Ramos (cell line): ENCODE data around the gene KLRF2.

ENCODE experiments used
- in situ Hi-C: fragments of 300-500 bp; cut with MboI; formaldehyde crosslinking; loops from one replicate; pipeline ENCODE4 v1.14.3; 2022; ENCODE audit warnings: low sequenced_read_pairs; ENCODE audit not compliant: unreplicated experiment

Gene KLRF2

DNA sequence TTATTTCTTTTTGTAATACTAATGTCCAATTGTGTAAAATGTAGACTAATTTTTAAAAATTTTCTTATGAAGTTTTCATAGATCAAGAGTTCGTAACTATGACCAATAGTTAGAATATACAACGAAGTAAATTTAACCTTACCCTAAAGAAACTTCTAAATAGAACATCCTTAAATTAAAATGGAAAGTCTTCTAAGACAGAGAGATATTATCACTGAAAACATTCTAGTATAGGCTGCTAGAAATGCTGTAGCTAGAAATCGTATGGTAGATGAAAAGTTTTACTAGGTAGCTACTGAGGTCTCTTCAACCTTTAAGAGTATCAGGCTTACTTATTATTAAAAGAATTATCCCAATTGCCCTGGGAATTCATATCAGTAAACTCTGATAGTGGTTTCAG lies 50.0 kb downstream of the KLRF2 start:
- in situ Hi-C loops, result no loop called here

DNA sequence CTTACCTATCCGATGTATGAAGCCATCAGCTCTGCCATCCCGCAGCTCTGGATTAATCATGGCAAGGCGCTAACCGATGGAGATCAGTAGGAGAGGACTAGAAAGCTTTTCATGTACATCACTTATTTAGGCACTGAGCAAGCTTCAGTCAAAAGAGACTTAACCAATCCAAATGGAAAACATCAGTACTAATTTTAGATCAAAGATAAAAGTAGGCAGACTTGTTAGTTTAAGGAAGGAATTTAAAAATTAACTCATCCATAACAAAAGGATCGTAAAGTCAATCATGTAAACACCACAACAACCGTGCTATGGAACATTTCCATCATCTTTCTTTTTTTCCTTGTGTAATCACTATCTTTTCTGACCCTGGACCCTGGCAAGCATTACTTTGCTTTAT lies 51.0 kb downstream of the KLRF2 start, which contains the start of gene CLEC2A:
Gene CLEC2A (minus strand): TSS at position 101 of the 400 bp plus-strand sequence. CDS start 41 bp downstream, at position 60.
- in situ Hi-C loops, result no loop called here

- in situ Hi-C loops, result no loop called here
Measured at GRCh38 chr12:9933958-9934357, 52.7 kb downstream of the KLRF2 start.

DNA sequence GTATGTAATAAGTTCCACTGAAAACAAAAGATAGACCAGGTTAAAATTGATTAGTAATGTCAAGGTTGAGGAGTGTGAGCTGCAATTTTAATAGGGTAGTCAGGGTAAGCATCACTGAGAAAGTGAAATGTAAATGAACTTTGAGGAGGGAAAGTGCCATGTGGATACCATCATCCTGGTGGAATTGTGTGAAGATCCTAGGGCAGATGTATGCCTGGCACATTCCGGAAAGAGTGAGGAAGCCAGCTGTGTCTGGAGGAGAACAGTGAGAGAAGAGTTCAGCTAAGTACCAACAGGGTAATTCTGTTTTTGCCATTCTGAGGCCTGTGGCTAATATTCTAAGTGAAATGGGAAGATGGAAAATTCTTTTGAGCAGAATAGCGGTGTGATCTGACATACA lies 53.7 kb downstream of the KLRF2 start:
- in situ Hi-C loops, result no loop called here

GRCh38 chr12:9936591-9936990 lies 55.3 kb downstream of the KLRF2 start:
- in situ Hi-C loops, result no loop called here

GRCh38 chr12:9940375-9940774 lies 59.1 kb downstream of the KLRF2 start:
- in situ Hi-C loops, result no loop called here

- in situ Hi-C loops, result no loop called here
Measured at GRCh38 chr12:9941838-9942237, 60.5 kb downstream of the KLRF2 start.

DNA sequence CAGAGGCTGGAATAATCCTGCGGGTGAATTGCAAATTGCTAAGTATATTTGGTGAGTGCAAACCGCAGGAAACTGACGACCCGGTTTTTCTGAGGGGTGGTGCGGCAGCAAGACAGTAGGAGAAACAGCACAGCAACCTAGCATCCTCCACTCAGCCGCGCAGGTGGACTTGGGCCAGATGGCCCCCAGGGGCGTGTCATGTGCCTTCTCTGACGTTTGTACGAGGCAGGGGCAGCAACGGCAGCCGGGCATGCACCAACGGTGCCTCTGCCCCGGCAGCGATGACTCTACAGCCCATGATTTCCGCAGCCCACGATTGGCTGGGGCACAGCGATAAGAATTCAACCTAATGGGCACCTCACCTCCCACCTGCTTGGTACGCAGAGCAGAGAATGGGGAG lies 62.0 kb downstream of the KLRF2 start:
- in situ Hi-C loops, result no loop called here

GRCh38 chr12:9944391-9944790 lies 63.1 kb downstream of the KLRF2 start:
- in situ Hi-C loops, result no loop called here
